ENCODE data around the gene VGF.

The VGF gene

GRCh38 chr7:101179713-101180112, 14.3 kb upstream of the VGF start:
- Mint-ChIP-seq H3K4me3 (peak overlapping the region in 1 of 3 experiments; percentile 70), H3K27ac (no peak overlapping the region), H3K4me1 (peaks cover 12% of the 10 kb centered on the region), H3K36me3 (ENCODE audit: low read depth) (no peaks in the 10 kb centered on the region), H3K9me3 (peaks cover 4% of the 10 kb centered on the region), H3K27me3 (ENCODE audit: low read depth) (peaks cover 85% of the 10 kb centered on the region)
- no peak for TF ChIP-seq CTCF (IDR thresholded peaks at IDR 0.05; ENCODE audit: unreplicated experiment in 3 of 3)

GRCh38 chr7:101179117-101179516, 13.7 kb upstream of the VGF start:
- Mint-ChIP-seq H3K27ac (no peak overlapping the region), H3K4me1 (peaks cover 12% of the 10 kb centered on the region)

GRCh38 chr7:101177644-101178043, 12.3 kb upstream of the VGF start:
- Mint-ChIP-seq H3K9me3 (peaks cover 4% of the 10 kb centered on the region), H3K36me3 (ENCODE audit: low read depth) (no peaks in the 10 kb centered on the region), H3K4me3 (no peak overlapping the region), H3K4me1 (peaks cover 11% of the 10 kb centered on the region), H3K27me3 (ENCODE audit: low read depth) (peaks cover 99% of the 10 kb centered on the region), H3K27ac (no peak overlapping the region)
- TF ChIP-seq CTCF (IDR thresholded peaks at IDR 0.05; ENCODE audit: unreplicated experiment in 3 of 3) = no peak

More at GRCh38 chr7:101179117-101179516, 13.7 kb upstream of the VGF start:
- peaks cover 87% of the 10 kb centered on the region for H3K27me3 Mint-ChIP-seq (ENCODE audit: low read depth)
- no peak for TF ChIP-seq CTCF (IDR thresholded peaks at IDR 0.05; ENCODE audit: unreplicated experiment in 3 of 3)
- H3K9me3 Mint-ChIP-seq = peaks cover 4% of the 10 kb centered on the region
- H3K36me3 Mint-ChIP-seq (ENCODE audit: low read depth) = no peaks in the 10 kb centered on the region
- H3K4me3 Mint-ChIP-seq = peak overlapping the region; percentile 65 to 71 (median 70)

- Mint-ChIP-seq H3K27me3 (ENCODE audit: low read depth) (peaks cover 100% of the 10 kb centered on the region), H3K36me3 (ENCODE audit: low read depth) (no peaks in the 10 kb centered on the region)
These were observed 10.3 kb upstream of the VGF start for GRCh38 chr7:101175664-101176063.

GRCh38 chr7:101174322-101174854, 9.0 kb upstream of the VGF start:
- Mint-ChIP-seq H3K27ac (no peak overlapping the region), H3K4me1 (peaks cover 25% of the 10 kb centered on the region), H3K9me3 (peaks cover 4% of the 10 kb centered on the region), H3K36me3 (ENCODE audit: low read depth) (no peaks in the 10 kb centered on the region), H3K4me3 (peak overlapping the region in 1 of 3 experiments; percentile 43), H3K27me3 (ENCODE audit: low read depth) (peaks cover 100% of the 10 kb centered on the region)
- no peak for TF ChIP-seq CTCF (IDR thresholded peaks at IDR 0.05; ENCODE audit: unreplicated experiment in 3 of 3)

More at GRCh38 chr7:101175664-101176063, 10.3 kb upstream of the VGF start:
- Mint-ChIP-seq H3K27ac (no peak overlapping the region), H3K4me1 (peaks cover 17% of the 10 kb centered on the region), H3K4me3 (peak overlapping the region in 1 of 3 experiments; percentile 27), H3K9me3 (peaks cover 4% of the 10 kb centered on the region)
- no peak for TF ChIP-seq CTCF (IDR thresholded peaks at IDR 0.05; ENCODE audit: unreplicated experiment in 3 of 3)

- TF ChIP-seq CTCF (IDR thresholded peaks at IDR 0.05; ENCODE audit: unreplicated experiment in 3 of 3) = no peak
- Mint-ChIP-seq H3K9me3 (peaks cover 4% of the 10 kb centered on the region), H3K4me1 (peaks cover 24% of the 10 kb centered on the region), H3K36me3 (ENCODE audit: low read depth) (no peaks in the 10 kb centered on the region), H3K4me3 (peak overlapping the region in 1 of 3 experiments; percentile 43), H3K27ac (no peak overlapping the region), H3K27me3 (ENCODE audit: low read depth) (peaks cover 100% of the 10 kb centered on the region)
These were observed 8.4 kb upstream of the VGF start for GRCh38 chr7:101173752-101174244.
